PC-9 (cell line): Measurements from ENCODE around the gene GALNT7.

Experiments used
- CTCF ChIP-seq: fragments of 200-600 bp; sonication (generic); conservative IDR thresholded peaks from 2 replicates; pipeline ENCODE4 v1.6.1; 2017; ENCODE audit warnings: mixed run types, antibody characterized with exemption, mild to moderate bottlenecking, moderate library complexity
- EZH2 ChIP-seq: fragments of 200-600 bp; sonication (generic); IDR thresholded peaks from 2 replicates; pipeline ENCODE4 v1.8.0; 2017; ENCODE audit warnings: antibody characterized with exemption, low read depth

- TF ChIP-seq EZH2 (no peak), CTCF (no peak)
Measured at GRCh38 chr4:173169178-173169427, 492 bp downstream of the GALNT7 start.
